NCI-H69 (cell line): Measurements from ENCODE around the gene RPS6KC1.
"Not testable (repeated sequence)": the region's sequence is repeated elsewhere in the genome, so short reads cannot be mapped to it uniquely, and the experiment has no call there.

ENCODE experiments used
- DNase-seq: peaks from one replicate; lab custom pipeline; 2025; lab: John Stamatoyannopoulos, UW

RPS6KC1 gene

DNA sequence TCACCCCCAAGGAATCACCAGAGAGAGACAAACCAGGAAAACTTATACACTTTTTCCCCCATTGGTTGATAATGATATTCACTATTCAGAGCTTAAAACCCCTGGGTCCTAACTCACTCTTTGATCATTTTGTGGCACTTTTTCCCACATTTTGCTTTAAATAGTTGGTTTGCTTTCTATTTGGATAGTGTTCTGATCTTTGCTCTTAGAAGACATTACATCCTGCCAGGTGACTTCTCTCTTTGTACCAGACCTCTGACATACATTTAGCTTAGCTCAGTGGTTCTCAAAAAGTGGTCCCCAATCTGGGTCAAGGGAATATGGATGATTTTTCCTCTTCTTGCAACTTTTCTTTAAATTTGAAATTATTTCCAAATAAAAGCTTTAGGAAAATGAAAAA lies 228.4 kb downstream of the RPS6KC1 start:
- DNase-seq: no peak

- no peak for DNase-seq
Measured at GRCh38 chr1:213281640-213282301, 230.7 kb downstream of the RPS6KC1 start.

DNA sequence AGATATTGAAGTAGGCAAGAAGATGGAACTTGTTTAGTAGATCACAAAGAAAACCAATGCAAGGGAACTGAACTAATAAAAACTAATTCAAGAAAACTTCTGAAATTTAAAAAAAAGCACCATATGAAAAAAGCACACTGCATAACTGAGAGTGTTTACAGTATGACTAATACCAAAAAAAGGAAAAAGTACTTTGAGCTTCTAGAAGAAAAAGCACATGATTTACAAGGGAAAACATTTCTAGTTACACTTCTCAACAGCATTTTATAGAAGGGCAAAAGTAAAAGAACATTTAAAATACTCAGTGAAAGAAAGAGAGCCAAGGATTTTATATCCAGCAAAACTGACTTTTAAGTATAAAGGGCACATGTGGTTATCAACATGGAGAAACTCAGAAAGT lies 233.6 kb downstream of the RPS6KC1 start:
- DNase-seq: no peak

GRCh38 chr1:213286235-213286634 lies 235.2 kb downstream of the RPS6KC1 start:
- no peak for DNase-seq

GRCh38 chr1:213287987-213288386 lies 236.9 kb downstream of the RPS6KC1 start:
- DNase-seq: no peak

GRCh38 chr1:213291526-213291925 lies 240.5 kb downstream of the RPS6KC1 start:
- DNase-seq: no peak

DNA sequence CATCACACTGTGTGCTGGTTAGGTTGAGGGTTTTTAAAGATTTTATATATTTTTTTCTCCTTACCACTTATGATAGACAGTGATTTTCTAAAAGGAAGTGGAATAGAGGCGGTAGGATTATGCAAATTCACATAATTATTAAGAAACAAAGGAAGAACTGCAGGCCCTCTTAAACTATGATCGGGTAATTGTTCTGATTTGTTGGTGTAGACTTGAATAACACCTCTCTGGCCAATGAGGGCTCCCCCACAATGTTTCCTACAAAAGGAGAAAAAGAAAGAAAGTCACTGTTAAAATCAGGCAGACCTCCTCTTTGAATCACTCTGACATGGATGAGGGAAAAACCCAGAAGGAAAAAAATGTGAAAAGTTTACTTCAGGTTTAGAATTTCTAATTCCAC lies 241.6 kb downstream of the RPS6KC1 start:
- DNase-seq: no peak

GRCh38 chr1:213295860-213296259 lies 244.8 kb downstream of the RPS6KC1 start:
- DNase-seq: no peak

GRCh38 chr1:213296558-213296957 lies 245.5 kb downstream of the RPS6KC1 start:
- DNase-seq: no peak

- no peak for DNase-seq
Measured at GRCh38 chr1:213297021-213297420, 246.0 kb downstream of the RPS6KC1 start.

- DNase-seq: no peak
Measured at GRCh38 chr1:213300433-213300832, 249.4 kb downstream of the RPS6KC1 start.

DNA sequence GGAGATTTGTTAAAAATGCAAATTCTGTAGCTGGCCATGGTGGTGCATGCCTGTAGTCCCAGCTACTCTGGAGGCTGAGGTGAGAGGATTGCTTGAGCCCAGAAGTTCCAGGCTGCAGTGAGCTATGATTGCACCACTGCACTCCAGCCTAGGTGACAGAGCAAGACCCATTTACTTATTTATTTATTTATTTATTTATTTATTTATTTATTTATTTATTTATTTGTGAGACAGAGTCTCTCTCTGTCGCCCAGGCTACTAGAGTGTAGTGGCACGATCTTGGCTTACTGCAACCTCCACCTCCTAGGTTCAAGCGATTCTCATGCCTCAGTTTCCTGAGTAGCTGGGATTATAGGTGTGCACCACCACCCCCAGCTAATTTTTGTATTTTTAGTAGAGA lies 250.5 kb downstream of the RPS6KC1 start:
- not testable (repeated sequence) for DNase-seq

GRCh38 chr1:213303286-213303685 lies 252.2 kb downstream of the RPS6KC1 start:
- no peak for DNase-seq

DNA sequence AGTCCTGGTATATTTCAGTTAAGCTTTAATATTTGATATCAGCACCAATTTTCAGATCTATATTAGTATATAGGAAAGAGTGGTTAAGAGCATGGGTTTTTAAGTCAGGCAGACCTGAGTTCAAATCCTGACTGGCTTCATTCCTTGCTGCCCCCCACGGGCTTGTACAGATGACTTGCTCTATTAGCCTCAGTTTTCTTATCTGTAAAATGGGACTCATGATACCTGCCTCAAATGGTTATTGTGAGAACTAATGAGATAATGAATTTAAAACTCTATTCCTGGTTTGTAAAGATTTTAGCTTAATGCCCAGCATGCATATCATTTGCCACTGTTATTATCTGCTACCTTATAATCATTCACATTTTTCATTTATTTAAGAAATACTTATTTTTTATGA lies 264.5 kb downstream of the RPS6KC1 start:
- DNase-seq: no peak

DNA sequence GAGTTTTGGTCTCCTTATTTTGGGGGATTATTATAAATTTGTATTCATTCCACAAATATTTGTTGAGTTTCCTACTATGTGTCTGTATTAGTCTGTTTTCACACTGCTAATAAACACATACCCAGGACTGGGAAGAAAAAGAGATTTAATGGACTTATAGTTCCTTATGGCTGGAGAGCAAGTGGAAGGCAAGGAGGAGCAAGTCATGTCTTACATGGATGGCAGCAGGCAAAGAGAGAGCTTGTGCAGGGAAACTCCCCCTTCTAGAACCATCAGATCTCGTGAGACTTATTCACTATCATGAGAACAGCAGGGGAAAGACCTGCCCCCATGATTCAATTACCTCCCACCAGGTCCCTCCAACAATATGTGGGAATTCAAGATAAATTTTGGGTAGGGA lies 267.4 kb downstream of the RPS6KC1 start:
- not testable (repeated sequence) for DNase-seq

GRCh38 chr1:213320191-213320870 lies 269.3 kb downstream of the RPS6KC1 start:
- no peak for DNase-seq
